Activated naive CD4-positive, alpha-beta T cell treated with Interleukin-2 at 50 U/mL for 16 hours (primary cell): ENCODE results near the gene CTSW.

Experiments used
- DNase-seq: peaks from one replicate; pipeline ENCODE4 v3.0.0-alpha.2; 2020

Gene CTSW

DNA sequence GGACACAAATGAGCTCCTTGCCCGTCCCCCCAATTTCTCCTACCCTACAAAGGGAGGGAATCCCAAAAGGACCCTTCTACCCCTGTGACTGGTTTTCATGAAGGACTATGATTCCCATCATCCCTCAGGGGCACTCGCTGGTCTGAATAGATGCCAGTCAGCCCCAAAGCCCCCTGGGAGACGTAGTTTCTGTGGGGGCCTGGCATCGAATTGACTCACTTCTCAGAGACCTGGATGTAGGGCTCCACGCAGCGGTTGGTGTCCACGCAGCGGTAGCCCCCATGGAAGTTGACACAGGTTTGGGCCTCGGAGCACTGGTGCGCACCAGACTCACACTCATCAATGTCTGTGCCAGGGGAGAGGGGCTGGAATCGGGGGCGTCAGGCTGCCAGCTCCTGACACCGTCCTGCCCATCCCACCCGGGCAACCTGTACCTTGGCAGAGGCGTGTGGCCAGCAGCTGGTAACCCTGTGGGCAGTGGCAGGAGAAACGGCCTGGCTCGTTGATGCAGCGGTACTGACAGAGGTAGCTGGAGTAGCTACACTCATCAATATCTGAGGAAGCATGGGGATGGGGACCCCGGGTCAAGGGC is 11.5 kb upstream of the CTSW start:
- DNase-seq = peak; percentile 26

DNA sequence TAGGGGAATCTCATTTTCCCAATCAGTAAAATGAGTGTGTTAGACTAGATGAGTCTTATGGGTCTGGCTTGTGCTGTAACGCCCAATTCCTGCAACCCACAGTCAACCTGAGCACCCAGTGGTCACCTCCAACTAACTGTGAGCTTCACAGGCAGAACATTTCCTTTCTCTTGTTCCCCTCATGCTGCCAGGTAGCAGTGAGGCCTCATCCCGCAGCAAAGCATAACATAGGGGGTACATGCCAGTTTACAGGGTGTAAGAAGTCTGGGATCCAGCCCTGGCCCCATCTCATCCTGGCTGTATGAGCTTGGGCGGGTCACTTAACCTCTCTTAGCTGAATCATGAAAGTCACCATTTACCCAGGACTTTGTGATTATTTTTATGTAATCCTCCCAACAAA is 10.7 kb upstream of the CTSW start:
- no peak for DNase-seq

DNA sequence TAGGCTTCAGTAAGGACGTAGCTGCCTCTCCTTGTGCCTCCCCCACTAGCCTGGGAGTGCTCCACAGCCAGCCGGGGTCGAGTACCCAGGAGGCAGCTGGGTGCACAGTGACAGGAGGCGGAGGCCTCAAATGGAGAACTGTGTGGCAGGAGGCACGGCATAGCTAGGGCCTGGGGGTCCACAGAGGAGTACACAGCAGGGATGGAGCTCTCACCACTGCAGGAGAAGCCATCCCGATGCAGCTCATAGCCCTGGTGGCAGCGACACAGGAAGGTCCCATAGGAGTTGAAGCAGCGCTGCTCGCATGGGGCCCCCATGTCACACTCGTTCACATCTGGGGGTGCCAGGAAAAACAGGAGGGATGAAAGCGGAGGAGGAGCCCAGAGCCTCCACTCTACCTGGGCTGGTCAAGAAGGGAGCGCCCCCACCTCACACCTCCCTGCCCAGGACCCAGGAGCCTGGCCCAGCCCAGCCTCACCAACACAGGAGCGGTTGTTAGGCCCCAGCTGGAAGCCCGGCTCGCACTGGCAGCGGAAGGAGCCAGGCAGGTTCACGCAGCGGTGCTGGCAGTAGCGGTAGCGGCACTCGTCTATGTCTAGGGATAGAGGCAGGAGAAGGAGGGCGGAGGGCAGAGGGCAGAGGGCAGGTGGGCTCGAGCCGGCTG is 9.9 kb upstream of the CTSW start:
- no peak for DNase-seq

DNA sequence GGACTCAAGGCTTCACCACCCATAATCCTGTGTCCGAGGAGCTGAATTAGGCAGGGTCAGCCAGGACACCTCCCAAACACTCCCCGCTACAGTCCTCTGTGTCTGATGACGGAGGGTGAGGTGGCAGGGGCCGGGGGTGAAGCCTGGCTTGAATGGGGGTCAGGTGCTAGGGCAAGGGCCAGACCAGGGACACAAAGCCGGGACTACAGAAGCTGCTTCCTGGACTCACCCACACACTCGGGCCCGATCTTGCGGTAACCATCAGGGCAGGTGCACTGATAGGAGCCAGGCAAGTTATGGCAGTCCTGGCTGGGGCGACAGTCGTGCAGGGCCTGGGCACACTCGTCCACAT is 9.4 kb upstream of the CTSW start:
- no peak for DNase-seq

DNA sequence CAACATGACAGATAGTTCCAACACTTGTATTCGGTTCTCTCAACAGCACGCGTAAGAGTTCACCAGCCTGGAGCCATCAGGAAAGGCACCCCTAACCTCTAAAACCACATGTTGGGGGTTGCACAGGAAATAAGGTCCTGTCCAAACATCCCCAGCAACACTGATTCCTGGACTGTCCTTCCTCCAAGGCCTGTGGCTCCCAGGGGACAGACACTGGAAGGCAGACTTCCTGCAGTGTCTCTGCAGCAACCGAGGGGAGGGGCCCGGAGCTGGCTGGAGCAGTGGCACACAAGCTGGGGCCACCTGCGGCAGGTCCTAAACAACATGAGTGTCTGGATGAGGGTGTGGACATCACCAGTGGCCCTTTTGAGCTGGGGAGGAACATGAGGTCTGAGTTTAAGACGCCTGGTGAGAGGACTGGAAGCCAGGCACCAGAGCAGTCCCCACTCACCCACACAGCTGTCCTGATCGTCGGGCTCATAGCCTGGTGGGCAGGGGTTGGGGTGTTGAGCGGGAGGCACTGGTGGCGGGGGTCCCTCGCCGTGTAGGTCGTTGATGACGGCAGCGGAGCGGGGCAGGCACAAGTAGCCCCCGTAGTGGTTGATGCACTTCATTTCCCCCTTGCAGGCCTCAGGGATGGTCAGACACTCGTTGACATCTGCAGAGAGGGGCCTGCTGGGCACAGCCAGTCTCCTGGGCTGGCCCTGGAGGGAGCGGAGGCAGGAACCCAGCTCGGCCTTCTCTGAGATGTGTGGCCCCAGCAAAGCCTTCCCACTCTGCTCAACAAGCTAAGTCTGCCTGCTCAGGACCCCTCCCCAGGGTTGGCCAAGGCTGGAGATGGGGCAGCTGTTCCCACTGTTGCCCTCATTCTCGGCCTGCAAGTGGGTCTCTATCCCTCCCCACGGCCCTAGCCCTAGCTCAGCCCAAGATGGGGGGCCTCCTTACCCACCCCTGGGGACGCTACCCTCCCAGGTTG is 8.6 kb upstream of the CTSW start:
- no peak for DNase-seq

DNA sequence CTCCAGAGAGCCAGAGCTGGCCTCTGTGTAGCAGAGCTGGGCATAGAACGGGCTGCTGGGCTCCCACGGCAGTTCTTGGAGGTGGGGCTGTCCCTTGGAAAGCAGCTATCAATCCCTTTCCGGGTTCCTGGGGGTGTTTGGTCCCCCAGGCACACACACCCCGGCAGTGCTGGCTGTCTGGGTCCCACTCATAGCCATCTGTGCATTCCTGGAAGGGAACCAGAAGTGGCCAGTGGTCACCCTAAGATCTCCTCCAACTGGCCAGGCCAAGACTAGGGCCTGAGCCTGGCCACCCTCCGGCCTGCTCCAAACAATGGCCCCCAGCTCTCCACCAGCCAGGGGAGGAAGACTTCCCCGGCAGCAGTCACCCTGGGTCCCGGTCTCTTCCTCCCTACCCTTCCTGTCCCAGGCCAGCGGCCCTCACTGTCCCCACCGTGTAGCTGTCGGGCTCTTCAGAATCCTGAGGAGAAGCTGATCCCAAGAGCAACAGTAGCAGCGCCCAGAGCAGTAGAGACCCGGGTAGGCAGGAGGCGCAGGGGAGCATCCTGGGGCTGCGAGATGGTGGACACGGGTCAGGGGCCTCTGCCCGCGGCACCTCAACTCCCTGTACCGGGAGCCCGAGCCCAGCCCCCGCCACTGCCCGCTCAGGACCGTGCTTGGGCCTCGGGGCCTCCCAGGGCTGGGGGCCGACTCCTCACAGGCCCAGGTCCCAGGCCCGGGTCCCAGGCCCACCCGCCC is 7.7 kb upstream of the CTSW start:
- DNase-seq = no peak

DNA sequence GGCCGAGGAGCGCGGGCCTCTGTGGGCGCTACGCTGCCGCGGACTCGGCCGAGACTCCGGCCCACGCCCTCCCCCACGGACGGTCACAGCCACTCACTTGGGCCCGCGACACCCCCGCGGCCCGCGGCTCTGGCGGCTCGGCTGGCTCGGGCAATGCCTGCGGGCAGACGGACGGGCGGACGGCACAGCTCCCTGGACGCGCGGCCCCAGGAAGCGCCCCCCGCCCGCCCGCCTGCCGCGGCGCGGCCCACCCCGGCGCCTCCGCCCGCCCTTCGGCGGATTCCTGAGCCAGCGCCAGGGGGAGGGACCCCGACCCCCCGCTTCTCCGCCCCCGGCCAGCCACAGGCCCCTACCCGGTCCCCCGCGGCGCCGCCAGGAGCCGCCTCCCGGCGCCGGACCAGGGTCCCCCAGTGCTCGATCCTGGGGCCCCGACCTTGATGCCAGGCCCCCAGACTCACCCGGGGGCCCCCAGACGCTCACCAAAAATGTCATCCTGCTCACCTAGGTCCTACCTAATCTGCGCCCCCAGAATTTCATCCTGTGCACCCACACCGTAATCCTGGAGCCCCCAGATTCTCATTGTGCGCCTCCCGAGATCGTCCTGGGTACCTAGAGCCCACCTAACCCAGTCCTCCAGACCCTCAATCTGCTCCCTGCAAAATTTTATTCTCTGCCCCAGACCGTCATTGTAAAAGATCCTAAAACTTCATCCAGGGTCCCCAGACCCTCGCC is 6.9 kb upstream of the CTSW start, which contains the start of gene EFEMP2:
Gene EFEMP2 (minus strand): TSS at position 215 of the 732 bp plus-strand sequence. CDS start 446 bp downstream, outside the sequence.
- no peak for DNase-seq

DNA sequence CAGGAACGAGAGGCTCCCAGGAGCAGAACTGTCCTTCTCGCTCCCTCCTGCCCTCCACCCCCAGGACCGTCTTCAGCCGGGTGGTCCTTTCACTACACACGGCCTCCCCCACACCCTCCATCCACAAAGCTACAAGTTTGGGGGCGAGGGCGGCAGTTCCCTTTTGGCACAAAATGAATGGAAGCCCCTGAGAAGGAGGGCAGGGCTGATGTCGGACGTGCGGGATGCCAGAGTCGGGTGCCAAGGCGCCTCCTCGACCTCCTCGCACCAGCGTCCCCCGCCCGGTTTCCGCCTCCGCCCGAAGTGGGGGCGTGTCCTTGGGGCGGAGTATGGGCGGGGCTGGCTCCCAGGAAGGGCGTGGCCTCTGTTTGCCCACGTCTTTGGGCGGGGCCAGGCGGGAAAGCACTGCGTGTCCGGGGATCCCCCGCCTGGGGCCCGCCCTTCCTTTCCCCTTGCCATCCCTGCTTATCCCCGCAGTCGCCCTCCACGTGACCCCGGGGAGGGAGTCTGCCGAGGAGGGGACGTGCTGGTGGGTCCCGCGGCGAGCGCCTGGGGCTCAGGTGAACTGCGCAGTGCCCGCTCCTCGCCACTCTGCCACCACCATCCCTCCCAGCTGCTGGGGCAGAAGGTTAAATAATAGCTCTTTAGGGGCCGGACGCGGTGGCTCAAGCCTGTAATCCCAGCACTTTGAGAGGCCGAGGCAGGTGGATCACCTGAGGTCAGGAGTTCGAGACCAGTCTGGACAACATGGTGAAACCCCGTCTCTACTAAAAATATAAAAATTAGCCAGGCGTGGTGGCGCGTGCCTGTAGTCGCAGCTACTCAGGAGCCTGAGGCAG is 6.1 kb upstream of the CTSW start:
- DNase-seq = peak; percentile 95

DNA sequence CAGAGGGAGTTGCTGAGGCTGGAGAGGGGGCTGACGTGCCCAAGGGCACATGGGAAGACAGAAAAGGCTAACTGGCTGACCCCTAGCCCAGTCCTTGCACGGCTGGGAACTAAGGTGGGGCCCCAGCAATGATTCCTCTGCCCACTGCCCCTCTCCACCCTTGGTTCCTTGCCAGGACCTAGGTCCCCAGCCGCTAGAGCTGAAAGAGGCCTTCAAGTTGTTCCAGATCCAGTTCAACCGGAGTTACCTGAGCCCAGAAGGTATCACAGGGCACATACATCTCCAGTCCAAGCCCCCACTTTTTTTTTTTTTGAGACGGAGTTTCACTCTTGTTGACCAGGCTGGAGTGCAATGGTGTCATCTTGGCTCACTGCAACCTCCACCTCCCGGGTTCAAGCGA is 390 bp downstream of the CTSW start:
- no peak for DNase-seq

DNA sequence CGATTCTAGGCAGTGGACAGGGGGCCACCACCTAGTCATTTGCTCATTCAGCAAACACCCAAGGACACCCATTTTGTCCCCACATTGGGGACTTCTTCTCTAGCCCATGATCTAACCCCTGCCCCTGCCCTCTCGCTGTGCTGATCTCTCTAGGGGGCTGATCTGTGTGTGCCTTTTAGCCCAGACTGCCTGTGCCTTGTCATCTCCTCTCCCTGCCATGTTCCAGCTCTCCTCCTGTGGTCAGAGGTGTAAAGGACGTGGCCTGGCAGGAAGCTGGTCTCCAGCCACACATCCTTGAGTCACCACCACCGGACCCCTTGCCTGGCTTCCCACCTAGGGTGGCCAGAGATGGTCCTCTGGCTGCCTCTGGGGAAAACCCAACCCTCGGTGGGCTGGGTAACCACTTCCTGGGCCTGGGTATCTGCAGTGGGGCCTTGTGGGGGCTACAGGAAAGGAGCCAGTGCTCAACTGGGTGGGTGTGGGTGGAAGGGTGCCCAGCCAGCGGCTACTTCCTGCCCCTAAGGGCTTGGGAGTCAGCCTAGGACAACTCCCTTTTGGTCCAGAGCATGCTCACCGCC is 1.3 kb downstream of the CTSW start:
- DNase-seq = no peak

DNA sequence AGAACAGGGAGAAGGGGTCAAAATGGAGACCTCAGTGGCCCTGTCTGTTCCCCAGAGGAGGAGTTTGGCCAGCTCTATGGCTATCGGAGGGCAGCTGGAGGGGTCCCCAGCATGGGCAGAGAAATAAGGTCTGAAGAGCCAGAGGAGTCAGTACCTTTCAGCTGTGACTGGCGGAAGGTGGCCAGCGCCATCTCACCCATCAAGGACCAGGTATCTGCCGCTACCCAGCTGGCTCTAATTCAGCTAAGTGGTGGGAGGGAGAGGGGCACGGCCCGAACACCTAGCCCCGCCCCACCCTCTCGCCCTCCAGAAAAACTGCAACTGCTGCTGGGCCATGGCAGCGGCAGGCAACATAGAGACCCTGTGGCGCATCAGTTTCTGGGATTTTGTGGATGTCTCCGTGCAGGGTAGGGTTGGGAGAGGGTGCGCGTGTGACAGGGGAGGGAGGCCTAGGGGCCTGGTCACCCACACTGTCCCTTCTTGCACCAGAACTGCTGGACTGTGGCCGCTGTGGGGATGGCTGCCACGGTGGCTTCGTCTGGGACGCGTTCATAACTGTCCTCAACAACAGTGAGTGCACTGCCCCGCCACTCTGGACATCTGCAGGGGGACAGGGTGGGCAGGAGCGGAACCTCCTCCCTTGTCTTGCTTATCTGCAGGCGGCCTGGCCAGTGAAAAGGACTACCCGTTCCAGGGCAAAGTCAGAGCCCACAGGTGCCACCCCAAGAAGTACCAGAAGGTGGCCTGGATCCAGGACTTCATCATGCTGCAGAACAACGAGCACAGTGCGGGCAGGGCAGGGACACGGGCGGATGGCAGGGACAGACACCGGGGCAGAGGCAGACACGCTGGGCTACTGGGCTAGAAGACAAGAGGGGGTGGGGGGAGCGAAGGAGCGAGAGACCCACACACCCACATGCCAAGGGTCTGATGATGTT is 2.8 kb downstream of the CTSW start:
- DNase-seq = no peak

DNA sequence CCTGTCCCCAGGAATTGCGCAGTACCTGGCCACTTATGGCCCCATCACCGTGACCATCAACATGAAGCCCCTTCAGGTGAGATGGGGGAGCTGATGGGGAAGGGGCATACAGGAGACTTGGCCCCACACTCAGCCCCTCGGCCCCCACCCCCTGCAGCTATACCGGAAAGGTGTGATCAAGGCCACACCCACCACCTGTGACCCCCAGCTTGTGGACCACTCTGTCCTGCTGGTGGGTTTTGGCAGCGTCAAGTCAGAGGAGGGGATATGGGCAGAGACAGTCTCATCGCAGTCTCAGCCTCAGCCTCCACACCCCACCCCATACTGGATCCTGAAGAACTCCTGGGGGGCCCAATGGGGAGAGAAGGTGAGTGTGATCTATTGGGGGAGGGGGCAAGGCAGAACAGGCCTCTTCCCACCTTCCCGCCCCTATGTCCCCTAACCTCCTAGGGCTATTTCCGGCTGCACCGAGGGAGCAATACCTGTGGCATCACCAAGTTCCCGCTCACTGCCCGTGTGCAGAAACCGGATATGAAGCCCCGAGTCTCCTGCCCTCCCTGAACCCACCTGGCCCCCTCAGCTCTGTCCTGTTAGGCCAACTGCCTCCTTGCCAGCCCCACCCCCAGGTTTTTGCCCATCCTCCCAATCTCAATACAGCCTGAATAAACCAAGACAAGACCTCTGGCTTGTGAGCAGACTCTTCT is 3.6 kb downstream of the CTSW start:
- no peak for DNase-seq

DNA sequence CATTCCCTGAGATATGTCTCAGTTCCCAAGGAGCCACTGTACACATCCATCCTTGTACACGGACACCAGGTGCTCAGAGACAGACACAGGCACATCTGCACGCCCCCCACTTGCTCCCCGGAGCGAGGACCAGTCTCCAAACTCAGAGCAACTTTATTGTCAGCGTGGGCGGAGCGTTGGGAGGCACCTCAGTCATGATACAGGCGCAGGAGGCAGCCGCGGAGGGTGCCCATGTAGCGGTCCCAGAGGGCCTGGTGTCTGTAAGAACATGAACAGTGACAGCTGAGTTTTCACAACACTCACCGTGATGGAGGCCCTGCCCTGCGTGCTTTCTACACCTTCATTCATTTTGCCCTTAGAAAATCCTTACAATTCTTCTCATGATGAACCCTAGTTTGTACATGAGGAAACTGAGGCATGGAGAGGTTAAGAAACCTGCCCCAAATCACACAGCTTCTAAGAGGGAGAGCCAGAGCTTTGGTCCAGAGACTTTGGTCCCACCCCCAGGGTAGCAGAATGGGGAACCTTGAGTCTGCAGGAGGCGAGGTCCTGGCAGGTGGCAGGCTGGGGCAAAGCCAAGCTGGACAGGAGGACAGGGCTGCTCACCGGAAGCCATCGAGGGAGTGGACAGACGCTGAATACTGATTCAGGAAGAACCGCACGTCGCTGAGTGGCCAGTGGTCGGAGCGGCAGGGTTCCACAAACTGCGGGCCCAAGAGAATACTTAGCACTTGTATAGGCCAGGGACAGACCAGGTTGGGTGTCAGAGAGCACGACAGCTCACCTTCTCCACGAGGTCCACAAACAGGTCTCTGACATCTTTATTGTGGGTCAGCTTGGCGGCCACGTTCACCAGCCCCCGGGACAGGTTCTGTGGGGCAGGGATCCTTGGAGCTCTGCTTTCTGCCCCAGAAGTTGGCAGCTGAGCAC is 4.4 kb downstream of the CTSW start:
- no peak for DNase-seq

DNA sequence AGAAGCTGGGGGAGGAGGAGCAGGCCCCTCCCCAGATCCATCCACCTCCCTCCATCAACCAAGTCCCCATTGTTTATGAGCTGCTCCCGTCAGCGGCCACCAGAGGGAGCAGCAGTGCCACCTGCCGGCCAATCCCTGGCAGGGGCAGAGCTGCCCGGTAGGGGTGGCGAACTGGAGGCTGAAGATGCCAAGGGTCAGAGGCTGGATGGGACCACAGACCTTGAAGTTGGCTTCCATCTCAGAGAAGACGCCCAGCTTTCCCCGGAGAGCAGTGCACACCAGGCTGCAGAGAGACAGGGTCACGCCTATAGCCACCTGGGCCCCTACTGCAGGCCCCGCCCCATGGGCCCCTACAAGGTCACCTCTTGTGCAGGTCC is 5.1 kb downstream of the CTSW start:
- peak; percentile 85 for DNase-seq

DNA sequence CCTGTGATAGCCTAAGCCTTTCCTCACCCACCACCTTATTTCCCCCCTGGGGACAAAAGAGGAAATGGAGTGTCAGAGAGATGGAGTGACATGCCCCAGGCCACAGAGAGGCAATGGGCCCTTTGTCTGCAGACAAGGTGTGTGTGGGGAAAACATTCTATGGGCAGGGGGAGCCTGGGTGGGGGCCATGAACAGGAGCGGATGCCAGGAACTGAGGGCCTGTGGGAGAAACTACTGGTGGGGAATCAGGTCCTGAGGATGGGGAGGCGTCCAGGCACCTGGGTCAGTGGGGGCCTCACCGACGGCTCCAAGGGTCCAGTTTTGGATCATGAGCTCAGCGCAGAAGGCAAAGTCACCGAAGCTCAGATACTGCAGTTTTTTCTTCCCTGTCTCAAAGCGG is 5.6 kb downstream of the CTSW start:
- no peak for DNase-seq

DNA sequence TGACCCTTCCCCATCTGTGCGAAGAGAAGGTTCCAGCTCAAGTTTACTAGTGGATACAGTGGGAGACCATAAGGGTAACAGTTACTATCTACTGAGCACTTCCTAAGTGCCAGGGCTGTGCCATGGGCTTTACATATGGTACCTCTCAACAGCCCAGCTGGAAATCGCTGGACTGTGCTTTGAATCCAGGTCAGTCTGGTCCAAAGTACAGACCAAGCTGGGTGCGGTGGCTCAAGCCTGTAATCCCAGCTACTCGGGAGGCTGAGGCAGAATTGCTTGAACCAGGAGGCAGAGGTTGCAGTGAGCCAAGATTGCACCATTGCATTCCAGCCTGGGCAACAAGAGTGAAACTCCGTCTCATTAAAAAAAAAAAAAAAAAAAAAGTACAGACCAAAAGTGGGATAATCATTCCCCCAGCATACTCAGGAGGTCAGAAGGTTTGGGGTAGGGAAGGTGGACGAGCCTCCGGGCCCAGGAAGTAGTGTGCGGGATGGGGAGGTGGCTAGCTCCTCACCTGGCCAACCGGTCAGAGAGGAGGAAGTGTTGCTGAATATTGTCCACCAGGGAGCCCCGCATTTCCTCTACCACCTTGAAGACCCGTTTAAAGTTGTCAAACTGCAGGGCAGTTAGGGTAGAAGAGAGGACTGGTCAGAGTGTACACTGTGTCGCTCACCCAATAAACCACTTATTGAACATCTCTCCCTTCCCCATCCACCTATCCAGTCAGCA is 6.3 kb downstream of the CTSW start:
- no peak for DNase-seq
